Mucosa of descending colon (tissue), 3 donors: ENCODE measurements around the gene SPRED2. TPM values are rescaled to one million over a fixed set of nuclear protein-coding genes. Genes with fewer than 3 reads are reported as not detected.

ENCODE experiments used
- ATAC-seq: fragments of 200-7000 bp; cut with Tn5 transposase; one replicate; pipeline ENCODE4 v1.9.1; 2020; ENCODE audit warnings: mild to moderate bottlenecking, moderate library complexity
- DNase-seq, 3 donors: peaks; one replicate each; pipeline ENCODE4 v3.0.0-alpha.2; 2020
- H3K36me3 ChIP-seq: fragments of 200-600 bp; one replicate; pipeline ENCODE4 v1.8.0; 2021; ENCODE audit warnings: low read depth, mild to moderate bottlenecking
- H3K4me1 ChIP-seq: fragments of 200-600 bp; one replicate; pipeline ENCODE4 v1.8.0; 2021; ENCODE audit warnings: low read depth, mild to moderate bottlenecking
- H3K4me3 ChIP-seq: fragments of 200-600 bp; one replicate; pipeline ENCODE4 v1.8.0; 2021; ENCODE audit warnings: mild to moderate bottlenecking
- H3K9me3 ChIP-seq: fragments of 200-600 bp; one replicate; pipeline ENCODE4 v1.8.0; 2021; ENCODE audit warnings: mild to moderate bottlenecking
- intact Hi-C, 2 donors: fragments of 100-400 bp; cut with DNase I in 1 of 2; cut with micrococcal nuclease in 1 of 2; formaldehyde crosslinking; loops; one replicate each; pipeline versions ENCODE4 v1.11.0 to v1.11.1; 2022; cut with DNase I, micrococcal nuclease
- total RNA-seq, 3 donors: library from RNA; stranded (reverse); fragmentation: NEBNext Ultra II Directional in 2 of 3; extraction: Animal tissue kit (Norgen Biotek cat#: 25700) in 2 of 3; gene quantifications; one replicate each; pipeline versions ENCODE4 v1.2.1 to v1.2.4, GENCODE V29; 2021 to 2023
- TF ChIP-seq, protein P1 (sequence below): fragments of 200-600 bp; IDR thresholded peaks from one replicate; pipeline ENCODE4 v1.8.0; 2022; ENCODE audit warnings: antibody characterized with exemption, mild to moderate bottlenecking
- donor health status: DM: no; HTN: no; CAD: no; lungs with moderate emphysema.
- donor health status: DM: no; HTN: no; CAD: no.
- donor health status: DM: no; HTN: yes; CAD: no.

SPRED2 gene
- total RNA-seq, 3 donors from 2014 or later, result 38.1 to 65.0 (median 43.4) TPM

DNA sequence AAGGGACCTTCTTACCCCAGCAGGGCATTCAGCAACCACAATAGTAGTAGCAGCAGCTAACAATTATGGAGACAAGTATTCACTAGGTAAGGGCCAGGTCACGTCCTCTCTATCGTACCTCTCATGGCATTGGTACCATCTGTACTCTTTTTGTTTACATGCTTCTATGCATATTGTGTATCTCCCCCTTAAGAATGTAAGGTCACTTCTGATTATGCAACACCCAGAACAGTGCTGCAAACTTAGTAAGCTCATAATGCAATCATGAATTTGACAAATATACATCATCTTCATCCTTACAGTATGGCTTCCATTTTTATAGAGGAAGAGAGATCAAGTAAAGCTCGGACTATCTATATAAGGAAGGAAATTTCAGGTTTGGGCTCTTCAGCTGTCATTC lies 46.1 kb downstream of the SPRED2 start:
- TF ChIP-seq, protein P1, sequence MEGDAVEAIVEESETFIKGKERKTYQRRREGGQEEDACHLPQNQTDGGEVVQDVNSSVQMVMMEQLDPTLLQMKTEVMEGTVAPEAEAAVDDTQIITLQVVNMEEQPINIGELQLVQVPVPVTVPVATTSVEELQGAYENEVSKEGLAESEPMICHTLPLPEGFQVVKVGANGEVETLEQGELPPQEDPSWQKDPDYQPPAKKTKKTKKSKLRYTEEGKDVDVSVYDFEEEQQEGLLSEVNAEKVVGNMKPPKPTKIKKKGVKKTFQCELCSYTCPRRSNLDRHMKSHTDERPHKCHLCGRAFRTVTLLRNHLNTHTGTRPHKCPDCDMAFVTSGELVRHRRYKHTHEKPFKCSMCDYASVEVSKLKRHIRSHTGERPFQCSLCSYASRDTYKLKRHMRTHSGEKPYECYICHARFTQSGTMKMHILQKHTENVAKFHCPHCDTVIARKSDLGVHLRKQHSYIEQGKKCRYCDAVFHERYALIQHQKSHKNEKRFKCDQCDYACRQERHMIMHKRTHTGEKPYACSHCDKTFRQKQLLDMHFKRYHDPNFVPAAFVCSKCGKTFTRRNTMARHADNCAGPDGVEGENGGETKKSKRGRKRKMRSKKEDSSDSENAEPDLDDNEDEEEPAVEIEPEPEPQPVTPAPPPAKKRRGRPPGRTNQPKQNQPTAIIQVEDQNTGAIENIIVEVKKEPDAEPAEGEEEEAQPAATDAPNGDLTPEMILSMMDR, result no peak
- Histone ChIP-seq H3K4me1 (peaks cover 37% of the 10 kb centered on the region), H3K4me3 (no peak overlapping the region), H3K36me3 (no peaks in the 10 kb centered on the region), H3K9me3 (no peaks in the 10 kb centered on the region)
- ATAC-seq (no peak), DNase-seq (no peak)
- intact Hi-C loops, result loop anchor here in 1 of 2 donors (10.0 kb wide), 1 partner anchor 48 kb away; the partner anchor contains the start of gene SPRED2

DNA sequence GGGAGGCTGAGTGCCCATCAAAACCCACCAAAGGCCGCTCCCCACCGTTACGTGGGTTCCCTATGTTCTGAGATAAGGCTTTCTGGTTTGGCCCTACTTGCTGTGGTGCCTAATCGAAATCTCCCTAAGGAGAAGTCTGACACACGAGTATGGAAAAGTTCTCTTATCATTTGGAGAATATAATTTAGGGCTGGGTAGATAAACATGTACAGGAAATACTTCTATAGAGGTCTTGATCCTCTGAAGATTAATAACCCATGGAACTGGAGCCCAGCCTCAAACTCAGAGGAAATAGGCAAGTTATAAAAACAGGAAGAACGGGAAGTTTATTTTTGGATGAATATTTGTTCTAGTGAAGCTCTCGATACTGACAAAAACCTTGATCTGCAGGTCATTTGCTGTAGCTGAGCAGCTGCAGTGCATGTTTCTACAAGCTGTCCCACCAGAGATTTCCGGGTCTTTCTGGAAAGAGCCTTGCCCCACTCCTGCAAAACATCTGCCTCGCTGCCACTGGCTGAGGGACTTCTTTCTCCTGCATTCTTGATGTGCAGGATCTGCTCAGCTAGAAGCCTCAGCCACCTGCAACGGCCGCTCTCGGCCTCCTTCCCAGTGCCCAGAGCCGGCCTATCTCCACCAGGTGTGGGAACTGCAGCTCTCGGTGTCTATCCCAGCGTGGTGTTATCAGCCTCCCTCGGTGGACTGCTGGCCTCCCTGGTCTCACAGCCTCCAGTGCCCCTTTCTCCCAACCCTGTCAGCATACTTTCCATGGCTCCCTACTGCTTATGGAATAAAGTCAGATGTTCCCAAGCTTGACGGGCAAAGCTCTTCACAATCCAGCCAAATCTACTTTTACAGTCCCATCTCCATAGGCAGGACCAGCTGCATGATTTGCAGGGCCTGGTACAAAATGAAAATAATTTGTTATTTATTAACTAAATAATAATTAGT lies 48.6 kb downstream of the SPRED2 start:
- Histone ChIP-seq H3K4me3 (no peak overlapping the region), H3K36me3 (no peaks in the 10 kb centered on the region), H3K4me1 (peaks cover 27% of the 10 kb centered on the region), H3K9me3 (no peaks in the 10 kb centered on the region)
- intact Hi-C loops, result loop anchor here in 1 of 2 donors (10.0 kb wide), 1 partner anchor 51 kb away; the partner anchor contains the start of gene SPRED2
- DNase-seq, result peak in 1 of 3 donors; percentile 35
- TF ChIP-seq, protein P1, result no peak
- no peak for ATAC-seq

DNA sequence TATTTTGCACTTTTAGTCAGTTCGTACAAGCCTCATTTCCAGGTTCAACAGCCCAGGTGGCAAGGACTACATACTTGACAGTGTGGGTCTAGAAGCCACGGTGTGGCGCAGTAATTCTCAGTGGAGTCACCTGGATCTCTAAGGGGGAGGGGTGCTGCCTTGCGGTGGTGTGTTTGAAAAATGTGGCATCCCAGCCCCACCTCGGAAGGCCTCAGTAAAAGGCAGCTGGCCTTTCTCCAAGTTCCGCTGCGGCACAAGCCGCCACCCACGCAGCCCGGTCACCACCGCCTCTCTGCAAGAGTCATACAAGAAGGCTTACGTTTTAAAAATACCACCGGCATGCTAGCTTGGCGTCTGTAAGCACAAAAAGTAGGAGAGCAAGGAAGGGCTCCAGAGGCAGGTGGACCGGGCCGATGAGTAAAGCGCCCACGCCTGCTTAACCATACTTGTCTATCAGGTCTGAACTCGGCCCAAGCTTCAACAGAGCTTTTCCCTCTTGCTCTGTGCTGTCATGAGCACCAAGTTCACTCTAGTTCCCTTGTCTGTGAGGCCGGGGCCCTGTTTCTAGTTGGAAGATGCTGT lies 49.5 kb downstream of the SPRED2 start:
- ATAC-seq, result peak; percentile 80
- TF ChIP-seq, protein P1, result peak; percentile 19
- no peaks in the 10 kb centered on the region for H3K9me3 ChIP-seq
- H3K36me3 ChIP-seq, result no peaks in the 10 kb centered on the region
- intact Hi-C loops, result loop anchor here in 1 of 2 donors (10.0 kb wide), 1 partner anchor 52 kb away; the partner anchor contains the start of gene SPRED2
- DNase-seq, result peak; percentile 90 to 93 (median 90)
- H3K4me1 ChIP-seq, result peaks cover 36% of the 10 kb centered on the region
- no peak overlapping the region for H3K4me3 ChIP-seq

DNA sequence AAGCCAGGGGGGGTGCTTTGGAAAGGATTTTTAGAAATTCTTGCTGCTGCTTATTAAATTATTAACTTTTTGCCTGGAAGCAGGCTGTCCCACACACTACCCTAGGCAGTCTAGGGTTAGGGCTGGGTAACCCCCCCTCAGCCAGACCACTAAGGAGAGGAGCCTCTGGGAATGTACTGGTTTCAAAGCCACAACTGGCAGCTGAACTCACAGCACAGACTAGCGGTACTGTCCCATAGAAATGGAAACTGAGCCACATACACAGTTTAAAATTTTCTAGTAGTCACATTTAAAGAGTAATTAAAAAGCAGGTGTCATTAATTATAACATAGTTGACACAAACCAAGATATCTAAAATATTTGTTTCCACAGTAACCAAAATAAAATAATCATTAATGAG lies 50.1 kb downstream of the SPRED2 start:
- H3K4me3 ChIP-seq, result no peak overlapping the region

DNA sequence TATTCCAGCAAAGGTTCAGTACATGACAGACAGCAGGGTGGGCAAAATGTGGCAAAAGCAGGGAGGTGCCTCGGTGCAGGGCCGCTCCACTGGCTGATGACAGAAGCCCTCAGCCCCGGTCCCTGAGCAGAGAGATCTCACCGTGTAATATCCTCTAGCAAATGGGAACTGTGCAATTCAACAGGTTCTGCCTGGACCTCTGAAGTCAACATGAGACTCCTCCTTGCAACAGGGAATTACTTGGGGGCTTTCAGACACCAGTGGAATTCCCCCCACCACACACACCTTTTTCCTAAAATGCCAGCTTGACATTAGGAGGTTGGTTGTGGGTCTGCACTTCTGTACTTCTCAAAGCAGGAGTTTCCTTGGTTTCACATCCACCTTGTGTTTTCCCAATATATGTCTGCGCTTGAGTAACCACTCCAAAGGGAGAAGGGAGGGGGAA lies 50.8 kb downstream of the SPRED2 start:
- ATAC-seq (no peak), DNase-seq (no peak)
- no peaks in the 10 kb centered on the region for H3K36me3 ChIP-seq
- no peak overlapping the region for H3K4me3 ChIP-seq
- TF ChIP-seq, protein P1, result no peak
- H3K9me3 ChIP-seq, result no peaks in the 10 kb centered on the region
- peaks cover 41% of the 10 kb centered on the region for H3K4me1 ChIP-seq
- intact Hi-C loops, result loop anchor here in 1 of 2 donors (10.0 kb wide), 1 partner anchor 53 kb away; the partner anchor contains the start of gene SPRED2

More for the DNA sequence above, 50.1 kb downstream of the SPRED2 start:
- DNase-seq (no peak), ATAC-seq (no peak)
- Histone ChIP-seq H3K36me3 (no peaks in the 10 kb centered on the region), H3K4me1 (peaks cover 41% of the 10 kb centered on the region), H3K9me3 (no peaks in the 10 kb centered on the region)
- intact Hi-C loops, result loop anchor here in 1 of 2 donors (10.0 kb wide), 1 partner anchor 52 kb away; the partner anchor contains the start of gene SPRED2
- TF ChIP-seq, protein P1, result no peak
